Body of pancreas (tissue), 4 donors: ENCODE measurements around the gene PPFIA1.

Experiments
- CTCF ChIP-seq, 7 experiments: fragments of 450-650 bp in 4 of 7; fragments of 200-600 bp in 3 of 7; sonication (generic) in 3 of 7; IDR thresholded peaks; one replicate each; pipeline ENCODE4 v1.5.1; 2016 to 2019; ENCODE audit warnings: antibody characterized with exemption in 7 of 7
- POLR2A ChIP-seq, 3 donors: fragments of 450-650 bp; IDR thresholded peaks; one replicate each; pipeline ENCODE4 v1.6.1; 2016; ENCODE audit warnings: antibody characterized with exemption in 3 of 3, mild to moderate bottlenecking in 2 of 3

GRCh38 chr11:70281156-70281609 lies 10.7 kb downstream of the PPFIA1 start:
- no peak for TF ChIP-seq CTCF (IDR thresholded peaks at IDR 0.05)
- TF ChIP-seq POLR2A (IDR thresholded peaks at IDR 0.05) = no peak
